Medulla oblongata (tissue), 1 donor: ENCODE measurements around the gene ALAS1.

Source experiments
- DNase-seq: peaks from one replicate; pipeline ENCODE4 v3.0.0-alpha.2; 2015; ENCODE audit errors: extremely low spot score

Gene ALAS1

GRCh38 chr3:52198643-52199608 is 966 bp downstream of the ALAS1 start:
- no peak for DNase-seq

DNA sequence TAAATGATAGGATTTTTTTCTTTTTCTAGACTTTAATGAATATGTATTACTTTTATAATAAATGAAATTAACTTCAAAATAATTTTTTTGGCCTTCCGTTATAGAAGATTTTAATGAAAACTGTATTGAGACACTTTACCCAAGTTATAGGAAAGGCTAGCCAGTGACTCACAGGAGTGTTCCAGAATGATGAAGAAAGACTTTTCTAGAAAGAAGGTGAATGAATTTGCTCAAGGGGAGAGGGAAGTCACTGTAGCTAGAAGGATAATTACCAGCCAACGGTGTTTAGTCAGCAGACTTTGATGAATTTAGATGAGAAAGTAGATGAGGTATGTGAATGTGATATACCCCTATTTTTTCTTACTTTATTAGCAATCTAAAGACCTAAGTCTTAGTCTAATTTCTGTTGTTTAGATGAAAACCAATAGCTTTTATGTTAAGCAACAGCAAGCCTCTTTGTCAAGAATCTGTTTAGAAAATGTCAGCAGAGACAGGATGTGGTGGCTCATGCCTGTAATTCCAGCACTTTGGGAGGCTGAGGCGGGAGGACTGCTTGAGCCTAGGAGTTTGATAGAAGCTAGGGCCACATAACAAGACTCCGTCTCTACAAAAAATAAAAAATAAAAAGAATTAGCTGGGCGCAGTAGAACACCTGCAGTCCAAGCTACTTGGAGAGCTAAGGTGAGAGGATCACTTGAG is 3.2 kb downstream of the ALAS1 start:
- no peak for DNase-seq

- DNase-seq = peak; percentile 80
These were observed 4.6 kb downstream of the ALAS1 start for GRCh38 chr3:52202384-52203077.

DNA sequence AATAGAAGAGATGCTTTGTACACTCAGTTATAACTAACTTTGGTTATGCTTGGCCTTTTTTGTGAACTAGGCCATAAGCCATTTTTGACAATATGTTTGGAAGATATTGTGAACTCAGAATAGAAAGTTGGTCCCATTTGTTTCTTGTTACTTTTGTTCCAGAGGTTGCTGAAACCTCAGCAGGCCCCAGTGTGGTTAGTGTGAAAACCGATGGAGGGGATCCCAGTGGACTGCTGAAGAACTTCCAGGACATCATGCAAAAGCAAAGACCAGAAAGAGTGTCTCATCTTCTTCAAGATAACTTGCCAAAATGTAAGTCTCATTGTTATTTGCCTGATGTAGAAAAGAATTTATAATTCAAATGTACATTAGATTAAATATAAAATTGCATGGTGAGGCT is 5.7 kb downstream of the ALAS1 start:
- DNase-seq = no peak

GRCh38 chr3:52204337-52205073 is 6.5 kb downstream of the ALAS1 start:
- DNase-seq = no peak

GRCh38 chr3:52205727-52206372 is 7.9 kb downstream of the ALAS1 start:
- DNase-seq = no peak

DNA sequence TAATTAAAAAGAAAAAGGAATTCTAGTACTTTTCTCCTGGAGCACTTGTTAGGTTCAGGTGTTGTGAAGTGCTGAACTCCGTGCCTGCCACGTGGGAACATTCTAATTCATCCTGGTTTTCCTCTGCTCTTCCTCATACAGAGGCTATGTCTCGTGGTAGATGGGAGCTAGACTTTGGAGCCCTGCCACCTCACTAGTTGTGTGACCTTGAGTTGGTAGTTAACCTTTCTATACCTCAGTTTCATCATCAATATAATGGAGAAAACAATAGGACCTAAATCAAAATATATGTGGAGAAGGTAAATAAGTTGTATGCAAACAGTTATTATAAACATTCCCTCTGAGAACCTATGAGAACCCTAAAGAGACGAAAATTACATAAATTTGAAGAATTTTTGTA is 10.6 kb downstream of the ALAS1 start:
- no peak for DNase-seq

- no peak for DNase-seq
These were observed 12.1 kb downstream of the ALAS1 start for GRCh38 chr3:52210037-52210436.

DNA sequence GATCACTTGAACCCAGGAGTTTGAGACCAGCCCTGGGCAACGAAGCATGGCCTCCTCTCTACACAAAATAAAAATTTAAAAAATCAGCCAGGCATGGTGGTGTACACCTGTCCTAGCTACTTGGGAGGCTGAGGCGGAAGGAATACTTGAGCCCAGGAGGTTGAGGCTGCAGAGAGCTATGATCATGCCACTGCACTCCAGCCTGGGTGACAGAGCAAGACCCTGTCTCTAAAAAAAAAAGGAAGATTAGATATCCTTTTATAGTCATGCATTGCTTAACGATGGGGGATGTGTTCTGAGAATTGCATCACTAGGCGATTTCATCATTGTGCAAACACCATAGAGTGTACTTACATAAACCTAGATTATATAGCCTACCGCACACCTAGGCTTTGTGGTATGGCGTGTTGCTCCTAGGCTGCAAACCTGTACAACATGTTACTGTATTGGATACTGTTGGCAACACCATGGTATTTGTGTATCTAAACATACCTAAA is 12.6 kb downstream of the ALAS1 start:
- DNase-seq = no peak

GRCh38 chr3:52211268-52211891 is 13.4 kb downstream of the ALAS1 start:
- DNase-seq = no peak

GRCh38 chr3:52213005-52213404 is 15.0 kb downstream of the ALAS1 start:
- DNase-seq = no peak

DNA sequence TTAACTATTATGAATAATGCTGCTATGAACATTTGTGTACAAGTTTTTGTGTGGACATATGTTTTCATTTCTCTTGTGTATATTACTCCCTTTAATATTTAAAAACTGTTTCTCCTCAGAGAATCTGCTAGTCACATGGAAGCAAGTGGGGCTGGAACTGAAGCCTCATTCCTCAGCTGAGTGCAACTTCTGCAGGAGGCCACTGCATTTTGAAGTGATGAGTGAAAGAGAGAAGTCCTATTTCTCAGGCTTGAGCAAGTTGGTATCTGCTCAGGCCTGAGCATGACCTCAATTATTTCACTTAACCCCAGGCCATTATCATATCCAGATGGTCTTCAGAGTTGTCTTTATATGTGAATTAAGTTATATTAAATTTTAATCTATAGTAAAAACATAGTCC is 15.9 kb downstream of the ALAS1 start:
- DNase-seq = no peak

DNA sequence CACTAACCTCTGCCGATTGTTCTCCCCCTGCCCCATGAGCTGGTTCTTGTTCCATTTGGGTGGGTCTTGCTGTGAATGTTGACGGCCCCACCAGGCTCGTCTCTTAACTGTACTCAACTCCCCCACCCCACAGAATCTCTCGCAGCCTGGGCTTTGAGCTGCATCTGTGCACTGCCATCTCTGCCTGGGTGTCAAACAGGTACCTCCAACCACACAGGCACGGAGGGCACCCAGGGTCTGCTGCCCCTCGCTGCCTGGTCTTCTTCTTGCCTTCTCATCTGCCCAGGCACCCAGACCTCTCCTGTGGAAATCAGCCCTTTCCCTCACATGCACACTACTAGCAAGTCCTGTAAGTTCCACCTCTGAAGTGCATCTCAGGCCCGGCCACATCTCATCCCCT is 17.4 kb downstream of the ALAS1 start:
- DNase-seq = no peak

DNA sequence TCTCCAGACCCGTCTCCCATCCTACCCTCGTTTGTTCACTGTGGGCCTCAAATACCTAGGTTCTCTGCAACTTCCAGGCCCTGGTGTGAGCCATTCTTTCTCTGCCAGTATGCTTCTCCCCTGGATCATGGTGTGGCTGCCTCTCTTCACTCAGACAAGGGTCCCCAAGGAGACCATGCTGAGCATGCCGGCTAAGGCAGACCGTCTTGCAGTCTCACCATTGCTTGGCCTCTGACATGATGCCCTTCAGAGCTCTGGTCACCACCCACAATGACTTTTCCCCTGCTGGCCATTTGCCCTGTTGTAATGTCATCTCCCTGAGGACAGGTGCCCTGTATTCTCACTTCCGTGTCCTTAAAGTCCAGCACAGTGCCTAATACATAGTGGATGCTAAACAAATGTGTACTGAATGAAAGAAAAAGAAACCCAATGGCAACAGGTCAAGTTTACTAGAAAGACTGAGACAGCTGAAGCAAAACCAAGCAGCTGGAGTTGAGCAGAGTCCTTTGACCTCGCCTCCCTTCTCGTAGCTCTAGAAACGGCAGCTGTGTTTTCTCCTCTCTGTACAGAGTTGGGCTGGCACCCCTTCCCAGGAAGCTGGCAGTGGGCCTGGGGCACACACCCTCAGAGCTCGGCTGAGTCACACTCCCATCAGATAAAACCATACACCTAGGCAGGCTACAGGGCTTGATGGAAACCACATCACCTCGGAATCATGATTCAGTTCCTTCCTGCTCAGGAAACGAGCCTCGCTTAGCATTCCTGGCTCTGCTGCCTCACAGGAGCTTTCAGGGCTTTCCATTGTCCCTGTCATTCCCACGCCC is 18.8 kb downstream of the ALAS1 start:
- no peak for DNase-seq

- no peak for DNase-seq
These were observed 19.4 kb downstream of the ALAS1 start for GRCh38 chr3:52217409-52217805.

DNA sequence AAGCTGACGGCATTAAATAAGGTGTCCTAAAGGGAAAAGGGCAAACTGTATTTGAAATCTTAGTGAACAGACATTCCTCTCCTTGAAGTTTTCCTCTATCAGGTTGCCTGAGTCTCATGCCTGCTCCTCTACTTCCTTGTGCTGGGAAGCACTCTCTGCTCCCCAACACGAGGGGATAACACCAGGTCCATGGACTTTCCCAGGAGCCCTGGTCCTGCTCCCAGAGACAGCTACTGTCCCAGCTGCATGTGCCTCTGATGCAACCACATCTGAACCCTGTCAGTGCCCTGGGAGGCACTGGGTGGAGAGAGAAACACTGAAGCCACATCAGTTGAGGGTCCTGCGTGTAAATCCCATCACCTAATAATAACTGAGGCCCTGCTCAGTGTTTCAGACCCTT is 20.1 kb downstream of the ALAS1 start:
- no peak for DNase-seq

DNA sequence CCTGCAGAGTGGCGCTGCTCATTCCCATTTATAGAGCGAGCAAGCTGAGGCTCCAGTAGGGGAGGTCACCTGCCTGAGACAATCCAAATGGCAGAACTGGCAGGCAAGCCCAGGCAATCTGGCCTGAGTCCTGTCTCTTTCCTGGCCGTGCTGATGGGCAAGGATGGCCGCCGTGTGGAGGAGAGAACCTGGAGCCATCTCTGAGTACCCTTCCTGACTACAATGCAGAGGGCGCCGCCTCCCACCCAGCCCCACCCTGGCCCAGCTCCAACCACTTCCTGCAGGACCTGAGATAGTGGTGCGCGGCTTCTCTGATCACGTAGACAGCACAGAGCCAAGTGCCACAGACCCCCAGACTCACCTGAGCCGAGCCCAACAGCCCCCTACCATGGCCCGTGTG is 20.5 kb downstream of the ALAS1 start:
- DNase-seq = no peak

DNA sequence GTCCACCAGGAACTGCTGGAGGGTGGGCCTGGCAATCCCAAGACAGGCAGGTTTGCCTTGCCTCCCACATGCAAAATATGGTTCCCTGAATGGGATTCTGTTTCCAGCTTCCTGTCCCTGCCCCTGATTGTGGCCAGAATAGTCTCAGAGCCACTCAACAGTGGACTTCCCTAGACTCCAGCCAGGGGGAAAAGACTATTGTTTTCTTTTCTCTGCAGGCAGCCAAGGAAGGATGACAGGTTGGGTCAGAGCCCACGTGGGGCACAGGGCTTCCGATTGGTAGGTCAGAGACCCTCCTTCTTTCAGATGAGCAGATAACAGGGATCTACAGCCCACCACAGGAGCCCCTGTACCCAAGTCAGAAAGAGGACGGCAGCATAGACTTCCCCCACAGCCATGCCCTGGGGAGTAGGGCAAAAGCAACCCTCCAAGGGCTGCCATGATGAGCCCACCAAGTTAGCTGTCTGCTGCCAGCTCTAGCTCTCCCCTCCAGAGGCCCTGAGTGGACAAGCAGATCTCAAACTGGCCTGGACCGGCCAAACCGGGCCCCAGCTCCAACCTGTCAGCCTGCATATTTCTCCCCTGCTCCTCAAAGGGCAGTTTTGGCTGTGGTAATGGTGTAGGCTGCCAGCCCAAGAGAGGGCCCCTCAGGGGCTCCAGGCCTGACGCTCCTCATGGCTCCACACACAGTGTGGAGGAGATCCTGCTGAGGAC is 21.1 kb downstream of the ALAS1 start:
- no peak for DNase-seq
